NB4 (cell line): ENCODE measurements around the gene UTP18.
"Not testable (repeated sequence)": the region's sequence is repeated elsewhere in the genome, so short reads cannot be mapped to it uniquely, and the experiment has no call there.

Source experiments
- DNase-seq: peaks from one replicate; pipeline ENCODE4 v3.0.0; 2010; ENCODE audit warnings: low read depth
- H3K4me3 ChIP-seq: one replicate; pipeline ENCODE4 v1.5.1; 2011; ENCODE audit warnings: mild to moderate bottlenecking, low read depth, low read length, moderate library complexity
- MYC ChIP-seq: IDR thresholded peaks from 2 replicates; pipeline ENCODE4 v1.6.1; 2011; ENCODE audit warnings: low read depth, low read length
- POLR2A ChIP-seq: IDR thresholded peaks from 2 replicates; pipeline ENCODE4 v1.6.1; 2011; ENCODE audit warnings: mild to moderate bottlenecking; ENCODE audit not compliant: insufficient read length; ENCODE audit errors: extremely low read depth
- TF ChIP-seq, protein P1 (sequence below): IDR thresholded peaks from 2 replicates; pipeline ENCODE4 v1.6.1; 2011; ENCODE audit warnings: low read depth, low read length
- TF ChIP-seq, protein P2 (sequence below): IDR thresholded peaks from one replicate; pipeline ENCODE4 v1.5.1; 2012; ENCODE audit warnings: low read depth, low read length

UTP18 gene

DNA sequence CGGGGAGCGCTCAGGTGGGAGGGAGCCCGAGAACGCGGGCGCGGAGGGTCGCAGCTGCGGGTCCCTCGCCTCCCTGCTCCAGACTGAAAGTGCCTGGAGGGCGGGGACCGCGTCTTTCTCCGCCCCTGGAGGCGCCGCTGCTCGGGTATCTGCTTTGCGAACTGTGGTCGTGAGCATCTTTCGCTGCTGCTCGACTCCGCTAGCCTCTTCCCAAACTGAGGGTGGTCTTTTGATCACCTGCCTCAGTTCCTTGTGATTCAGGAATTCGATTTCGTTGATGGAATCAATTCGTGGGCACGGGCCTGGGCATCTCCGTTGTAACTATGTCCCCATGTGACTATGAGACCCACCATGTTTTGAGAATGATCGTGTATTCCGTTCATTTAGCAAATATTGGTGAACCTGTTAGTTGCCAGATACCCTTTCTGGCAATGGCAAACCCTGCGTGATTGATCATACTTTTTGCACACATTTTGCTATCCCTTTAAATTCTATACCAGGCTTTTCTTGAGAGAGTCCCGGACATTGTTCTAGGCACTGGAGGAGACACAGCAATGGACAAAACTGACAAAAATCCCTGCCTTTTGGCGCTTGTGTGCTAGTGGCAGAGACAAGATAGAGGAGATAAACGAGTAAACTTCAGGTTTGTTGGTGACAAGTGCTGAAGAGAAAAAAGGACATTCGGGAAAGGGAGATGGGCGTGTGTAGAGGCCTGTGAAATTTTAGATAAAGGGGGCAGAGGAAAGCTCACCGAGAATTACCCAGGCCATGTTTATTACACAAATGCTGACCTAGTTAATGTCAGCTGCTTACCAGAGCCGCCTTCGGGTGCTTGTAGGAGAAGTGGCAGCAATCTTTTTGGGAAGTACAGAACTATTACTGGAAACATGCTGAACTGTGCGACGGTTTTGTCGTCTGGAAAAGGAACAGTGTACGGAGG is 948 bp downstream of the UTP18 start:
- DNase-seq, result peak; percentile 76
- no peak for TF ChIP-seq MYC
- TF ChIP-seq, protein P1, sequence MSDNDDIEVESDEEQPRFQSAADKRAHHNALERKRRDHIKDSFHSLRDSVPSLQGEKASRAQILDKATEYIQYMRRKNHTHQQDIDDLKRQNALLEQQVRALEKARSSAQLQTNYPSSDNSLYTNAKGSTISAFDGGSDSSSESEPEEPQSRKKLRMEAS, result peak; percentile 29; the same call in 1 of the 2 replicates
- H3K4me3 ChIP-seq, result peak overlapping the region; percentile 94

DNA sequence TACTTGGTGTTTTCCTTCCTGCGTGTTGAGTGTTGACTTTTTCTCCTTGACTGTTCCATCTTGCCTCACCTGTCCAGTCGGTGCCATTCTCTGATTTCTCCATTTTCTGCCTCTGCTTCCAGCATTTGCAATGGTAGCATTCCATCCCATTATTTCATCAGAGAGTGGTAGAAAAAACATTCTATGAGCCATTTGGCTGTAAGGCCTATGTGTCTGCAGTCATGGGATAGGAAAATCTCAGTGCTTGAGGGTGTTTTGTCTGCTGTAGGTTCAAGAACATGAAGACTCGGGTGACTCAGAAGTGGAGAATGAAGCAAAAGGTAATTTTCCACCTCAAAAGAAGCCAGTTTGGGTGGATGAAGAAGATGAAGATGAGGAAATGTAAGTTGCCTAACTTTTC is 2.7 kb downstream of the UTP18 start:
- TF ChIP-seq, protein P1, result no peak
- TF ChIP-seq, protein P2, sequence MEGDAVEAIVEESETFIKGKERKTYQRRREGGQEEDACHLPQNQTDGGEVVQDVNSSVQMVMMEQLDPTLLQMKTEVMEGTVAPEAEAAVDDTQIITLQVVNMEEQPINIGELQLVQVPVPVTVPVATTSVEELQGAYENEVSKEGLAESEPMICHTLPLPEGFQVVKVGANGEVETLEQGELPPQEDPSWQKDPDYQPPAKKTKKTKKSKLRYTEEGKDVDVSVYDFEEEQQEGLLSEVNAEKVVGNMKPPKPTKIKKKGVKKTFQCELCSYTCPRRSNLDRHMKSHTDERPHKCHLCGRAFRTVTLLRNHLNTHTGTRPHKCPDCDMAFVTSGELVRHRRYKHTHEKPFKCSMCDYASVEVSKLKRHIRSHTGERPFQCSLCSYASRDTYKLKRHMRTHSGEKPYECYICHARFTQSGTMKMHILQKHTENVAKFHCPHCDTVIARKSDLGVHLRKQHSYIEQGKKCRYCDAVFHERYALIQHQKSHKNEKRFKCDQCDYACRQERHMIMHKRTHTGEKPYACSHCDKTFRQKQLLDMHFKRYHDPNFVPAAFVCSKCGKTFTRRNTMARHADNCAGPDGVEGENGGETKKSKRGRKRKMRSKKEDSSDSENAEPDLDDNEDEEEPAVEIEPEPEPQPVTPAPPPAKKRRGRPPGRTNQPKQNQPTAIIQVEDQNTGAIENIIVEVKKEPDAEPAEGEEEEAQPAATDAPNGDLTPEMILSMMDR, result no peak
- TF ChIP-seq MYC, result no peak
- DNase-seq, result no peak
- H3K4me3 ChIP-seq, result peak overlapping the region; percentile 94

DNA sequence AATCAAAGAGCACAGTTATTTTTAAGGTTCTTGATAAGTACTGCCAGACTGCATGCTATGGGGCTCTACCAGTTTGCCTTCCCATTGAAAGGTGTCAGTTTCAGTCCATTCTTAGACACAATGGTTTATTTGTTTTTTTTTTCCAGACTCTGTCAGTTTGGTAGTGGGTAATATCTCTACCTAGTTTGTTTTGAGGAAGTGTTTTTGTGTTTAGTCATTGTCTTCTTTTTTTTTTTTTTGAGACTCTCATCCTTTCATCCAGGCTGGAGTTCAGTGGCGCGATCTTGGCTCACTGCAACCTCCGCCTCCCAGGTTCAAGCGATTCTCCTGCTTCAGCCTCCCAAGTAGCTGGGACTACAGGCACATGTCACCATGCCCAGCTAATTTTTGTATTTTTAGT is 4.1 kb downstream of the UTP18 start:
- peak; percentile 22 for DNase-seq
- not testable (repeated sequence) for H3K4me3 ChIP-seq

DNA sequence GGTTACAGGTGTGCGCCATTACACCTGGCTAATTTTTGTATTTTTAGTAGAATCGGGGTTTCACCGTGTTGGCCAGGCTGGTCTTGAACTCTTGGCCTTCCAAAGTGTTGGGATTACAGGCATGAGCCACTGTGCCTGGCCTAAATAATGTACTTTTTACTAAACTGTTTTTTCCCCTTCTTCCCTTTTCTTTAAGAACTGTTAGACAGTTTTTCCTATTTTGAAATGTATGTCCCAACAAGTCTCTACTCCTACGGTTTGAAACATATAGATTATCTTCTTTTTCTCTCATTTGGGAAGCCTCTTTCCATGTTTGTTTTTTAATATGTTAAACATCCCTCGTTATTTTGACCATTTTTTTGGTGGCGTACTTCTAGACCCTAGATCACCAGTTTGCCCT is 9.6 kb downstream of the UTP18 start:
- TF ChIP-seq POLR2A (no peak), MYC (no peak)
- TF ChIP-seq, protein P1, result no peak
- TF ChIP-seq, protein P2, result no peak
- no peak overlapping the region for H3K4me3 ChIP-seq
- no peak for DNase-seq

DNA sequence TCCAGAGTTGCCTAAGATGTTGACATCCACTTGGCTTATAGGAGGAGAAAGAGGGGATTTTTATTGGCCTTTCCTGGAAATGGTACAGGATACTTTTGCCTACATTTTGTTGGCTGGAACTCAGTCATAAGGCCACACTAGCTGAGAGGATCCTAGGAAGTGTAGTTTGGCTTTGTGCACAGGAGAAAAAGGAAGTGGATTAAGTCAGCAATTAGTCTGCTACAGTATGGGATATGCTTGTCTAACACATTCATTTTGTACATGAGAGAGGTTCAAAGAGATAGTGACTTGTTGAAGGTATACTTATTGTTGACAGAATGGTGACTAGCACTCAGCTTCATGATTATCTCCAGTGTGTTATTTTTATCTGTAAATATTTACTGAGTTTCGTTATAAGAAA is 10.3 kb downstream of the UTP18 start:
- TF ChIP-seq POLR2A, result no peak
- TF ChIP-seq, protein P2, result no peak
- TF ChIP-seq, protein P1, result no peak
- TF ChIP-seq MYC, result no peak
- no peak overlapping the region for H3K4me3 ChIP-seq
- DNase-seq, result peak; percentile 12

DNA sequence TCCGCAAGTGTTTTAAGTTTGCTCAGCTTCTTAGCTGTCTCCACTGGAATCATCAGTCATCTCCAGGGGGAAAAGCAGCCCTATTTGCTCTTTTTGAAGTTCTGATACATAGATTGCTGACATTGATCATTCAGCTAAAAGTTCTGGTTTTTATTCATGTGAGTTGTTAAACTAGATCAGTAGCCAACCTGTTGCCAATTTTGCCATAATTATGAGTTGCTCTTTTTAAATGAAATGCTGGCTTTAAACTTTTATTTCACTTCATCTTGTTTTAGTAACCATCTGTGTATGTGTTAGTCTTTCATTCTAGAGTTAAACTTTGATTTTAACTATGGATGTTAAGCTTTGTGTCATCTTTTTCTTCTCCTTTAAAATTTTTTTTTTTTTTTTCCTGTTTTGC is 12.5 kb downstream of the UTP18 start:
- TF ChIP-seq POLR2A, result no peak
- TF ChIP-seq, protein P2, result no peak
- TF ChIP-seq, protein P1, result no peak
- TF ChIP-seq MYC, result no peak
- no peak for DNase-seq
- no peak overlapping the region for H3K4me3 ChIP-seq
